Fibroblast of lung (primary cell): ENCODE results near the gene SLAMF1. TPM values are rescaled to one million over a fixed set of nuclear protein-coding genes. Genes with fewer than 3 reads are reported as not detected.
A peak's percentile ranks its signal among the peaks of the same experiment; 100 is the strongest.

Experiments used
- DNase-seq, 2 donors: peaks; one replicate each; pipeline versions ENCODE4 v3.0.0 to v3.0.0-alpha.2; 2010; ENCODE audit warnings: low read depth in 2 of 2
- H2AFZ ChIP-seq: 2 replicates; pipeline ENCODE4 v1.5.1; 2012; ENCODE audit warnings: low read length, control low read depth, inconsistent platforms
- H3K27ac ChIP-seq: 2 replicates; pipeline ENCODE4 v1.5.1; 2011; ENCODE audit warnings: low read length, control low read depth; ENCODE audit not compliant: insufficient read depth
- H3K27me3 ChIP-seq: 2 replicates; pipeline ENCODE4 v1.5.1; 2011; ENCODE audit warnings: mild to moderate bottlenecking, low read length; ENCODE audit not compliant: control insufficient read depth, insufficient read depth
- H3K36me3 ChIP-seq: 2 replicates; pipeline ENCODE4 v1.5.1; 2011; ENCODE audit warnings: low read length; ENCODE audit not compliant: control insufficient read depth, insufficient read depth
- H3K4me1 ChIP-seq: 2 replicates; pipeline ENCODE4 v1.5.1; 2011; ENCODE audit warnings: low read length; ENCODE audit not compliant: control insufficient read depth, insufficient read depth; ENCODE audit errors: extremely low read depth
- H3K4me2 ChIP-seq: 2 replicates; pipeline ENCODE4 v1.5.1; 2011; ENCODE audit warnings: low read length, control low read depth; ENCODE audit not compliant: insufficient read depth; ENCODE audit errors: extremely low read depth
- H3K4me3 ChIP-seq, 4 experiments: fragments of 200-600 bp in 1 of 4; sonication (generic) in 1 of 4; replicated peaks in 1 of 4; 2 replicates each; pipeline ENCODE4 v1.5.1; 2011 to 2016; ENCODE audit warnings: low read length in 4 of 4, low read depth in 3 of 4, mild to moderate bottlenecking in 3 of 4, control low read depth in 2 of 4, inconsistent platforms in 1 of 4, mixed read lengths in 1 of 4; ENCODE audit not compliant: insufficient read depth in 1 of 4; ENCODE audit errors: control extremely low read depth in 1 of 4
- H3K79me2 ChIP-seq: 2 replicates; pipeline ENCODE4 v1.5.1; 2012; ENCODE audit warnings: mild to moderate bottlenecking, low read length, inconsistent platforms; ENCODE audit not compliant: control insufficient read depth, insufficient read depth
- H3K9ac ChIP-seq: 2 replicates; pipeline ENCODE4 v1.5.1; 2011; ENCODE audit warnings: mild to moderate bottlenecking, low read length, control low read depth; ENCODE audit not compliant: insufficient read depth
- H3K9me3 ChIP-seq: 2 replicates; pipeline ENCODE4 v1.5.1; 2012; ENCODE audit warnings: low read depth, low read length; ENCODE audit not compliant: control insufficient read depth, insufficient read depth
- H4K20me1 ChIP-seq: 2 replicates; pipeline ENCODE4 v1.5.1; 2011; ENCODE audit warnings: low read length; ENCODE audit not compliant: control insufficient read depth, insufficient read depth; ENCODE audit errors: extremely low read depth
- EZH2 ChIP-seq: IDR thresholded peaks from 2 replicates; pipeline ENCODE4 v1.5.1; 2012; ENCODE audit warnings: low read length, control low read depth, mild to moderate bottlenecking; ENCODE audit errors: missing control alignments
- polyA plus RNA-seq, 2 donors: library from polyadenylated mRNA; depleted of rRNA in 1 of 2; stranded (reverse) in 1 of 2; unstranded in 1 of 2; fragments of >200 nt; gene quantifications; 2 replicates each; pipeline ENCODE4 v1.2.1, GENCODE V29; 2011 to 2012; ENCODE audit warnings: missing spikeins in 1 of 2
- total RNA-seq: library from RNA; depleted of rRNA; stranded (reverse); fragments of >200 nt; gene quantifications from 2 replicates; pipeline ENCODE4 v1.2.1, GENCODE V29; 2014
- TF ChIP-seq, protein P1 (sequence below), 2 donors: IDR thresholded peaks in 1 of 2; conservative IDR thresholded peaks in 1 of 2; 1 replicate in 1 of 2; 2 replicates in 1 of 2; pipeline ENCODE4 v1.5.1; 2011 to 2012; ENCODE audit warnings: low read length in 2 of 2, control low read depth in 1 of 2, inconsistent platforms in 1 of 2, low read depth in 1 of 2, mild to moderate bottlenecking in 1 of 2

The SLAMF1 gene
- total and polyA plus RNA-seq, 2 donors (not counting 1 experiment from before 2014, with no cell fraction given), result not detected

DNA sequence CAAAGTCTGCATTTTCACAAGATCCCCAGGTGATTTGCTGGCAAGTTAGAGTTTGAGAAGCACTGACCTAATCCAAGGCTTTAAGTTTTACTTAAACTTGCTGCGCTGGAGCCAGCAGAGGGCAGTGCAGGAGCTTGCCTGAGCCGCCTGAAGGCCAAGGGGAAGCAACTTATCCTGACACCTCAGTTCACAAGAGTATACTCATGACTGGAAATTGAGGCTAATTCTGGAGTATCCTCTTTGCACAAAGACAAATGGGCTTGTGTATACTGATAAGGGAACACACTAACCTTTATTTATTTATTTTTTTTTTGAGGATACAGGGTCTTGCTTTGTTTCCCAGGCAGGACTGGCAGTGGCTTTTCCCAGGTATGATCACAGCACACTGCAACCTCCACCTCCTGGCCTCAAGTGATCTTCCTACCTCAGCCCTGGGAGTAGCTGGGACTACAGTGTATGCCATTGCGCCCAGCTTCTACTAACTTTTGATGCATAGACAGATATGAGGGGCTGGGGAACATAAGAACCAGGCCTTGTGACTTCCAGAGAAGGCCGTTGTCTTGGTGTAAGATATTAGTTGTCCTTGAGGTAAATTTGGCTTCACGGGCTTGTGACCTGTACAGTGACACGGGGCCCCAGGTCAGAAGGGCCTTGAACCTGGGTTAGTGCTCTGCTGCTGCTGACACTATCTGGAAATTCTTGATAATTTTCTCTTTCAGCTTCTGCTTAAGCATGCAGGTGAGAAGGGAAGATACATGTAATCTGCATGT lies 29.0 kb upstream of the SLAMF1 start:
- H3K4me2 ChIP-seq, result no peak overlapping the region
- H3K4me3 ChIP-seq, result no peak overlapping the region
- TF ChIP-seq EZH2, result no peak
- TF ChIP-seq, protein P1, sequence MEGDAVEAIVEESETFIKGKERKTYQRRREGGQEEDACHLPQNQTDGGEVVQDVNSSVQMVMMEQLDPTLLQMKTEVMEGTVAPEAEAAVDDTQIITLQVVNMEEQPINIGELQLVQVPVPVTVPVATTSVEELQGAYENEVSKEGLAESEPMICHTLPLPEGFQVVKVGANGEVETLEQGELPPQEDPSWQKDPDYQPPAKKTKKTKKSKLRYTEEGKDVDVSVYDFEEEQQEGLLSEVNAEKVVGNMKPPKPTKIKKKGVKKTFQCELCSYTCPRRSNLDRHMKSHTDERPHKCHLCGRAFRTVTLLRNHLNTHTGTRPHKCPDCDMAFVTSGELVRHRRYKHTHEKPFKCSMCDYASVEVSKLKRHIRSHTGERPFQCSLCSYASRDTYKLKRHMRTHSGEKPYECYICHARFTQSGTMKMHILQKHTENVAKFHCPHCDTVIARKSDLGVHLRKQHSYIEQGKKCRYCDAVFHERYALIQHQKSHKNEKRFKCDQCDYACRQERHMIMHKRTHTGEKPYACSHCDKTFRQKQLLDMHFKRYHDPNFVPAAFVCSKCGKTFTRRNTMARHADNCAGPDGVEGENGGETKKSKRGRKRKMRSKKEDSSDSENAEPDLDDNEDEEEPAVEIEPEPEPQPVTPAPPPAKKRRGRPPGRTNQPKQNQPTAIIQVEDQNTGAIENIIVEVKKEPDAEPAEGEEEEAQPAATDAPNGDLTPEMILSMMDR (conservative IDR thresholded peaks at IDR 0.05 in 1 of 2, IDR thresholded peaks at IDR 0.05 in 1 of 2; ENCODE audit: low read depth in 1 of 2, low read length in 2 of 2), result peak; percentile 75 to 77
- no peaks in the 10 kb centered on the region for H3K36me3 ChIP-seq
- H3K79me2 ChIP-seq, result no peaks in the 10 kb centered on the region
- no peaks in the 10 kb centered on the region for H4K20me1 ChIP-seq
- H3K9me3 ChIP-seq, result no peaks in the 10 kb centered on the region
- H3K4me1 ChIP-seq, result no peaks in the 10 kb centered on the region
- H3K9ac ChIP-seq, result no peak overlapping the region
- no peaks in the 10 kb centered on the region for H3K27me3 ChIP-seq
- no peak overlapping the region for H3K27ac ChIP-seq
- peak; percentile 43 to 55 for DNase-seq
- no peak overlapping the region for H2AFZ ChIP-seq

DNA sequence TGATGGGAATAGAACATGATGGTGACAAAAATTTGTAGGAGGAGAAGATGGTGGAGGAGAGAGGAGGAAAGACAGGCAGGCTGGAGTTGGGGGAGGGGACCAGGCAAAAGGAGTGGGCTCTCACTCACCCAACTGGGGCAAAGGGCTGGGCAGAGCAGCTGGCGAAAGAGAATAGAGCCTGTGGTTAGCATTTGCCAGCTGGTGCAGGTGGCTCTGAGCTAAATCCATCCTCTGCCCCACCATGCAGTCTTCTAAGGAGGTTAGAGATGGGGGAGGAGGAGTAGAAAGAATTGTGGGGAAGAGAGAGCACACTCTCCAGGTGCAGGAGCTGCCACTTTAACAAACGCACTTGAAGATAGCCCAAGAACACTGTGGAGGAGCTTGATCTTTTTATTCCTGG lies 27.6 kb upstream of the SLAMF1 start:
- no peaks in the 10 kb centered on the region for H3K79me2 ChIP-seq
- no peak overlapping the region for H3K27ac ChIP-seq
- no peaks in the 10 kb centered on the region for H3K27me3 ChIP-seq
- no peaks in the 10 kb centered on the region for H3K36me3 ChIP-seq
- TF ChIP-seq, protein P1 (conservative IDR thresholded peaks at IDR 0.05 in 1 of 2, IDR thresholded peaks at IDR 0.05 in 1 of 2; ENCODE audit: low read depth in 1 of 2, low read length in 2 of 2), result no peak
- TF ChIP-seq EZH2, result no peak
- DNase-seq, result no peak
- H3K4me1 ChIP-seq, result no peaks in the 10 kb centered on the region
- H3K9me3 ChIP-seq, result no peaks in the 10 kb centered on the region
- no peak overlapping the region for H3K4me2 ChIP-seq
- no peak overlapping the region for H3K4me3 ChIP-seq
- no peak overlapping the region for H3K9ac ChIP-seq
- H2AFZ ChIP-seq, result no peak overlapping the region
- no peaks in the 10 kb centered on the region for H4K20me1 ChIP-seq

DNA sequence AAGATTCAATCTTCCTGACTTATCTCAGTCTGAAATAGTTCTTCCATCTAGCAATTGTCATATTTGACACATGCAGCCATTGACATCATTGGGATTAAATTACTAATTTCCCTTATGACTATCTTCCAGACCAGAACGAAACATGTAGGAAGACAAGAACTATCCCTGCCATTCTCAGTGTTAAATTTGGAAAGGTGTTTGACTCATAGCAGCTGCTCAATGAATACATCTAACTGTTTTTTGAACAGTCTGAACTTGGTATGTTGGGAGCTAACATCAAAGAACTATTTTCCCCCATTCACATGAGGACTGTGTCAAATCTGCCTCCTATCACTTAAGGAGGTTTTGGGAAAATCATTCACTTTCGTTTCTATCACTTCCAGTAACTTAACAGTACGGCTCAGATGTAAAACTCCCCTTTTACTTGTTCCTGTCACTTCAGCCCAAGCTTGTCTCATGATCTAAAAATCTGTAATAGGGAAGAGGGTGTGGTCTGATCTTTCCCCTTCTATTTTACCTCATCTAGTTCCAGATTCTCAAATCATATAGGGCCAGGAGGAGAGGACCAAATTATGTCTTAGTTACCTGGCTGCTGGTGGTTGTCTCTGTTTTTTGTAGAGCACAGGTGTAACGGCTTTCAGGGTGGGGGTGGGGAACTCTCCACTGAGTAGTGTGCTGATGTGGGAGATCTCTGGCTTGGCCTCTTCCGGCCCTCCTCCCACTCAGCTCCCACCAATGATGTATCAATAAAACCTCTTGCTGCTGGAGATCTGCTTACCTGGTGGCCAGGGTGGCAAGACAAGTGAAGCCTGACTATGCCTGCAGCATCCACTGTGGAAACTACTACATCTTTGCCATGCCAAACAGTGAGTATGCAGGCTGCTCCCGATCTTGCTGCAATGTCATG lies 26.2 kb upstream of the SLAMF1 start:
- no peaks in the 10 kb centered on the region for H3K27me3 ChIP-seq
- H3K4me3 ChIP-seq, result no peak overlapping the region
- DNase-seq, result no peak
- H3K9ac ChIP-seq, result no peak overlapping the region
- no peak for TF ChIP-seq EZH2
- TF ChIP-seq, protein P1 (conservative IDR thresholded peaks at IDR 0.05 in 1 of 2, IDR thresholded peaks at IDR 0.05 in 1 of 2; ENCODE audit: low read depth in 1 of 2, low read length in 2 of 2), result no peak
- no peaks in the 10 kb centered on the region for H3K36me3 ChIP-seq
- no peaks in the 10 kb centered on the region for H3K9me3 ChIP-seq
- no peak overlapping the region for H2AFZ ChIP-seq
- no peaks in the 10 kb centered on the region for H4K20me1 ChIP-seq
- no peak overlapping the region for H3K4me2 ChIP-seq
- no peaks in the 10 kb centered on the region for H3K4me1 ChIP-seq
- H3K27ac ChIP-seq, result no peak overlapping the region
- no peaks in the 10 kb centered on the region for H3K79me2 ChIP-seq
